ENCODE data around the gene RBPJL.
"Not testable (repeated sequence)": the region's sequence is repeated elsewhere in the genome, so short reads cannot be mapped to it uniquely, and the experiment has no call there.

The RBPJL gene

GRCh38 chr20:45350217-45350616, 43.6 kb downstream of the RBPJL start:
- DNase-seq (ENCODE audit: low read depth, low spot score): no peak
- Histone ChIP-seq H3K4me1 (ENCODE audit: control insufficient read depth, insufficient read depth, low read length) (peaks cover 11% of the 10 kb centered on the region), H3K9me3 (ENCODE audit: control insufficient read depth, insufficient read depth, low read length) (no peaks in the 10 kb centered on the region), H3K4me3 (ENCODE audit: low read length) (no peak overlapping the region), H3K27ac (ENCODE audit: low read length) (no peak overlapping the region), H3K36me3 (ENCODE audit: control insufficient read depth, insufficient read depth, low read length) (no peaks in the 10 kb centered on the region), H3K27me3 (ENCODE audit: control insufficient read depth, insufficient read depth, low read length) (no peaks in the 10 kb centered on the region)
- WGBS (ENCODE audit: insufficient coverage, insufficient read length): no CpG with 5 or more reads among the region's 1 CpG

GRCh38 chr20:45350795-45351194, 44.2 kb downstream of the RBPJL start:
- not testable (repeated sequence) for H3K9me3 ChIP-seq (ENCODE audit: control insufficient read depth, insufficient read depth, low read length); H3K36me3 ChIP-seq (ENCODE audit: control insufficient read depth, insufficient read depth, low read length); H3K4me3 ChIP-seq (ENCODE audit: low read length); H3K27ac ChIP-seq (ENCODE audit: low read length); DNase-seq (ENCODE audit: low read depth, low spot score); H3K4me1 ChIP-seq (ENCODE audit: control insufficient read depth, insufficient read depth, low read length); H3K27me3 ChIP-seq (ENCODE audit: control insufficient read depth, insufficient read depth, low read length)
- no CpG with 5 or more reads among the region's 10 CpGs for WGBS (ENCODE audit: insufficient coverage, insufficient read length)

DNA sequence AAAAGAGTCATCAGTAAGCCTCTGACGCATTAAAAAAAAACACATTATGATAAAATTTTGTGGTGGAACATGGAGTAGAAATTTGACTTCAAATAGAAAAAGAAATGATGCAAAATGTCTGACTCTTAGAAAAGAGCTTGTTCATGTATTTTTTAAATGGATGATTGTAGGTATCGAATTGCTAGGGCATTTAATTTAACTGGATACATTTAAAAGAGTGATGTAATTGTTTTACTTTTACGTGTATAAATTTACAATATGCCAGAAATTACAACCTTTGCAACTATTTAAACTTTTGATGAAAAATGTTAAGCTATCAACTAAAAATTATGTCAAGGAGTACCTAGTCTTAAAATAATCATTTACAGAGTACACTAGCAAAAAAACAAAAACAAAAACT, 46.1 kb downstream of the RBPJL start:
- H3K9me3 ChIP-seq (ENCODE audit: control insufficient read depth, insufficient read depth, low read length): no peaks in the 10 kb centered on the region
- H3K4me3 ChIP-seq (ENCODE audit: low read length): no peak overlapping the region
- 100% methylated on average over 1 of the region's 3 CpGs for WGBS (ENCODE audit: insufficient coverage, insufficient read length)
- no peaks in the 10 kb centered on the region for H3K27me3 ChIP-seq (ENCODE audit: control insufficient read depth, insufficient read depth, low read length)
- no peaks in the 10 kb centered on the region for H3K36me3 ChIP-seq (ENCODE audit: control insufficient read depth, insufficient read depth, low read length)
- H3K27ac ChIP-seq (ENCODE audit: low read length): no peak overlapping the region
- DNase-seq (ENCODE audit: low read depth, low spot score): no peak
- peaks cover 1% of the 10 kb centered on the region; the same call in 1 of the 2 replicates for H3K4me1 ChIP-seq (ENCODE audit: control insufficient read depth, insufficient read depth, low read length)

DNA sequence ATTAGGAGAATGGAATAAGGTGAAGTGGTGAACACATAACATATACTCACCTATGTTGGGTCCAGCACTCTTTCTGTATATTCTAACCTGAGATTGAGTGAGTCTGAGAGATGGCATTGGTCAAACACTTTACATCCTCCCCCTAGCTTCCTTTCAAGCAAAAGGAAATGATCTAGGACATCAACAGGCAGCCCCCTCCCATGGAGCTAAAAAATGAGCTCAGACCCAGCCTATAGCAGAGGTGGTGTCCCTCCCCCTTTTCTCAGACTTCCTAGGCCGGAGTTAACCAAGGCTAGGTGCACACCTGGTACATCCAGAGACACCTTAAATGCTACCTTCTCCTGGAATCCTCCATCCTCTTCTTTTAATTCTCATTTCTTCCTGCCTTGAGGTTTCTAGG, 47.1 kb downstream of the RBPJL start:
- Histone ChIP-seq H3K9me3 (ENCODE audit: control insufficient read depth, insufficient read depth, low read length) (no peaks in the 10 kb centered on the region), H3K27ac (ENCODE audit: low read length) (no peak overlapping the region), H3K4me1 (ENCODE audit: control insufficient read depth, insufficient read depth, low read length) (no peaks in the 10 kb centered on the region), H3K36me3 (ENCODE audit: control insufficient read depth, insufficient read depth, low read length) (no peaks in the 10 kb centered on the region), H3K27me3 (ENCODE audit: control insufficient read depth, insufficient read depth, low read length) (no peaks in the 10 kb centered on the region), H3K4me3 (ENCODE audit: low read length) (no peak overlapping the region)
- DNase-seq (ENCODE audit: low read depth, low spot score): no peak
- WGBS (ENCODE audit: insufficient coverage, insufficient read length): no CpG with 5 or more reads among the region's 1 CpG

GRCh38 chr20:45354423-45355208, 48.0 kb downstream of the RBPJL start:
- no peaks in the 10 kb centered on the region for H3K9me3 ChIP-seq (ENCODE audit: control insufficient read depth, insufficient read depth, low read length)
- H3K36me3 ChIP-seq (ENCODE audit: control insufficient read depth, insufficient read depth, low read length): no peaks in the 10 kb centered on the region
- H3K4me3 ChIP-seq (ENCODE audit: low read length): no peak overlapping the region
- no peak overlapping the region for H3K27ac ChIP-seq (ENCODE audit: low read length)
- H3K27me3 ChIP-seq (ENCODE audit: control insufficient read depth, insufficient read depth, low read length): no peaks in the 10 kb centered on the region
- no peak for DNase-seq (ENCODE audit: low read depth, low spot score)
- WGBS (ENCODE audit: insufficient coverage, insufficient read length): 100% methylated on average over 2 of the region's 9 CpGs
- no peaks in the 10 kb centered on the region for H3K4me1 ChIP-seq (ENCODE audit: control insufficient read depth, insufficient read depth, low read length)

GRCh38 chr20:45355209-45356084, 48.8 kb downstream of the RBPJL start:
- WGBS (ENCODE audit: insufficient coverage, insufficient read length): no CpG with 5 or more reads among the region's 5 CpGs
- H3K4me3 ChIP-seq (ENCODE audit: low read length): no peak overlapping the region

DNA sequence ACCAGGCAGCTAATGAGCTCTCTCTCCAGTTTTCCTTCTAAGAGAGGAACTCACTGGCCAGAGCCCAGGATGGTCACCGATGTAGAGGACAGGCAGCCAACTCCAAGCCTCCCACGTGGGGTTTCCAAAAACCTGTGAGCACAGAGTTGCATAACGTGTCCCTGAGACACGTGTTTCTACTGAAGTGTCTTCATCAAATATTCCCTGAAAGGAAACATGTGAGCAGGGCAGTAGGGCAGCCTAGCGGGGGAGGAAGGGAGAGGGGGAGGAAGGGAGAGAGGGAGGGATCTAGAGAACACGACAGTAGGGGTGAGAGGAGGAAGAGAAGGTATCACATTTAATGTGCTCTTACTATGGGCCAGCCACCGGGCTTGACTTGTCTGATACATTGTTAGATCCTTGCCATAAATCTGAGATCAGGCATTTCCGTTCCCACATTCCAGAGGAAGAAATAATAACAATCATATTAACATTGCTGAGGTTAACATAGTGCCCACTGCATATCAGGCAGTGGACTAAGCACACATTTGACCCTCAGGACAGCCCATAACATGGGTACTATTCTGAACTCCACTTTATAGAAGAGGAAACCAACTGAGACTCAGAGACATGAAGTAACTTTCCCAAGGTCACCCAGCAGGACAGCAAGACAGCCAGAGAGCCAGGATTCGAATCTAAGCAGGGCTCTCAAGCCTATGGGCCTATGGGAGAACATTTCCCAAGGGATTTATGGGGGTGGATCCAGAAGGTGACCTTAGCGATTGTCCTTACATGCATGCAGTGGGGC, 51.8 kb downstream of the RBPJL start:
- no peaks in the 10 kb centered on the region for H3K9me3 ChIP-seq (ENCODE audit: control insufficient read depth, insufficient read depth, low read length)
- H3K36me3 ChIP-seq (ENCODE audit: control insufficient read depth, insufficient read depth, low read length): no peaks in the 10 kb centered on the region
- no peaks in the 10 kb centered on the region for H3K27me3 ChIP-seq (ENCODE audit: control insufficient read depth, insufficient read depth, low read length)
- H3K4me1 ChIP-seq (ENCODE audit: control insufficient read depth, insufficient read depth, low read length): no peaks in the 10 kb centered on the region
- DNase-seq (ENCODE audit: low read depth, low spot score): no peak
- no peak overlapping the region for H3K27ac ChIP-seq (ENCODE audit: low read length)
- WGBS (ENCODE audit: insufficient coverage, insufficient read length): no CpG with 5 or more reads among the region's 10 CpGs
- H3K4me3 ChIP-seq (ENCODE audit: low read length): no peak overlapping the region

More at GRCh38 chr20:45355209-45356084, 48.8 kb downstream of the RBPJL start:
- H3K4me1 ChIP-seq (ENCODE audit: control insufficient read depth, insufficient read depth, low read length): no peaks in the 10 kb centered on the region
- H3K36me3 ChIP-seq (ENCODE audit: control insufficient read depth, insufficient read depth, low read length): no peaks in the 10 kb centered on the region
- H3K27ac ChIP-seq (ENCODE audit: low read length): no peak overlapping the region
- H3K9me3 ChIP-seq (ENCODE audit: control insufficient read depth, insufficient read depth, low read length): no peaks in the 10 kb centered on the region
- no peak for DNase-seq (ENCODE audit: low read depth, low spot score)
- H3K27me3 ChIP-seq (ENCODE audit: control insufficient read depth, insufficient read depth, low read length): no peaks in the 10 kb centered on the region

DNA sequence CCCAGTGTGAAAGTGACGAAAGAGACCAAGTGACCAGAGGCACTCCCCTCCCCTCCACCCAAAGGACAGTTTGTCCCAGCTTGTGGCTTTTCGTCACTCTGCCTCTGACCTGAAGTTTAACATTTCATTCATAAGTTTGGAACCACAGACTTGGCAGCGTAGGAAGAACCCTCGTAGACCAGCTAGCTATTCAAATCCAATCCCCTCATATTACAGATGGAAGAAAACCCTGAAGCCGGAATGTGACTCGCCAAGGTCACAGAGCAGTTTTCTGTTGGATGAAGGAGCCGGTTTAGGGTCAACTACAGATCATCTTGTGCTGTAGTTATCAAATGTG, 52.4 kb downstream of the RBPJL start:
- Histone ChIP-seq H3K4me3 (ENCODE audit: low read length) (no peak overlapping the region), H3K27me3 (ENCODE audit: control insufficient read depth, insufficient read depth, low read length) (no peaks in the 10 kb centered on the region), H3K36me3 (ENCODE audit: control insufficient read depth, insufficient read depth, low read length) (no peaks in the 10 kb centered on the region), H3K4me1 (ENCODE audit: control insufficient read depth, insufficient read depth, low read length) (no peaks in the 10 kb centered on the region), H3K9me3 (ENCODE audit: control insufficient read depth, insufficient read depth, low read length) (no peaks in the 10 kb centered on the region), H3K27ac (ENCODE audit: low read length) (no peak overlapping the region)
- DNase-seq (ENCODE audit: low read depth, low spot score): no peak
- WGBS (ENCODE audit: insufficient coverage, insufficient read length): no CpG with 5 or more reads among the region's 7 CpGs

GRCh38 chr20:45359406-45360148, 52.9 kb downstream of the RBPJL start:
- Histone ChIP-seq H3K27ac (ENCODE audit: low read length) (no peak overlapping the region), H3K4me1 (ENCODE audit: control insufficient read depth, insufficient read depth, low read length) (no peaks in the 10 kb centered on the region), H3K4me3 (ENCODE audit: low read length) (no peak overlapping the region)

GRCh38 chr20:45361793-45362192, 55.2 kb downstream of the RBPJL start:
- Histone ChIP-seq H3K4me3 (ENCODE audit: low read length) (no peak overlapping the region), H3K27ac (ENCODE audit: low read length) (no peak overlapping the region), H3K36me3 (ENCODE audit: control insufficient read depth, insufficient read depth, low read length) (0 out of 2 replicates have a peak, but pooled peaks cover 2% of the 10 kb centered on the region), H3K4me1 (ENCODE audit: control insufficient read depth, insufficient read depth, low read length) (no peaks in the 10 kb centered on the region), H3K9me3 (ENCODE audit: control insufficient read depth, insufficient read depth, low read length) (no peaks in the 10 kb centered on the region), H3K27me3 (ENCODE audit: control insufficient read depth, insufficient read depth, low read length) (no peaks in the 10 kb centered on the region)
- no peak for DNase-seq (ENCODE audit: low read depth, low spot score)
- WGBS (ENCODE audit: insufficient coverage, insufficient read length): no CpG with 5 or more reads among the region's 6 CpGs

More at GRCh38 chr20:45359406-45360148, 52.9 kb downstream of the RBPJL start:
- no peaks in the 10 kb centered on the region for H3K27me3 ChIP-seq (ENCODE audit: control insufficient read depth, insufficient read depth, low read length)
- H3K9me3 ChIP-seq (ENCODE audit: control insufficient read depth, insufficient read depth, low read length): no peaks in the 10 kb centered on the region
- DNase-seq (ENCODE audit: low read depth, low spot score): no peak
- H3K36me3 ChIP-seq (ENCODE audit: control insufficient read depth, insufficient read depth, low read length): no peaks in the 10 kb centered on the region
- no CpG with 5 or more reads among the region's 9 CpGs for WGBS (ENCODE audit: insufficient coverage, insufficient read length)
